Subcutaneous adipose tissue (tissue), 4 donors: ENCODE results near the gene OTULIN. TPM values are rescaled to one million over a fixed set of nuclear protein-coding genes. Genes with fewer than 3 reads are reported as not detected.

Experiments used
- CTCF ChIP-seq: fragments of 450-650 bp; IDR thresholded peaks from one replicate; pipeline ENCODE4 v1.5.1; 2016; ENCODE audit warnings: low read depth, mild to moderate bottlenecking, control low read depth, antibody characterized with exemption, moderate library complexity
- total RNA-seq, 4 donors: library from RNA; depleted of rRNA; stranded (reverse); fragments of >200 nt; gene quantifications; one replicate each; pipeline ENCODE4 v1.1.0, GENCODE V29; 2016

The OTULIN gene
- total RNA-seq, 4 donors from 2014 or later = 25.8 to 42.1 (median 34.0) TPM

- no peak for TF ChIP-seq CTCF
Measured at GRCh38 chr5:14721990-14722656, 57.6 kb downstream of the OTULIN start.

GRCh38 chr5:14722923-14723322 is 58.4 kb downstream of the OTULIN start:
- TF ChIP-seq CTCF = no peak

GRCh38 chr5:14723701-14724132 is 59.2 kb downstream of the OTULIN start:
- TF ChIP-seq CTCF = no peak

GRCh38 chr5:14724633-14725032 is 60.1 kb downstream of the OTULIN start:
- no peak for TF ChIP-seq CTCF

- no peak for TF ChIP-seq CTCF
Measured at GRCh38 chr5:14726066-14726838, 61.7 kb downstream of the OTULIN start.

GRCh38 chr5:14727428-14727865 is 62.9 kb downstream of the OTULIN start:
- TF ChIP-seq CTCF = no peak

- no peak for TF ChIP-seq CTCF
Measured at GRCh38 chr5:14727928-14728458, 63.5 kb downstream of the OTULIN start.
